ENCODE results near the gene AGAP1.

GRCh38 chr2:235762832-235763598 lies 269.2 kb downstream of the AGAP1 start:
- TF ChIP-seq POLR2A (IDR thresholded peaks at IDR 0.05) (no peak), CTCF (IDR thresholded peaks at IDR 0.05) (no peak), EP300 (IDR thresholded peaks at IDR 0.05) (no peak)
